K562 (cell line): ENCODE data around the gene COL5A1. TPM values are rescaled to one million over a fixed set of nuclear protein-coding genes. Genes with fewer than 3 reads are reported as not detected.

Source experiments
- ATAC-seq: fragments of 200-7000 bp; cut with Tn5 transposase; 3 replicates; pipeline ENCODE4 v1.9.1; 2020; ENCODE audit warnings: moderate library complexity
- BruUV-seq: library from RNA; stranded (reverse); fragments of 400-500 nt; replicated peaks from 2 replicates; lab custom pipeline; 2021; lab: Mats Ljungman, UMichigan
- CTCF ChIA-PET: fragments of 300-600 bp; formaldehyde crosslinking; extraction: SDS; loops from one replicate; lab custom pipeline; 2021; ENCODE audit warnings: low intra/inter-chr PET ratio; lab: Yijun Ruan, JAX
- POLR2A ChIA-PET: fragments of 300-600, 350-650 bp; sonication (Branson Sonifier 250); formaldehyde crosslinking; extraction: SDS; loops from one replicate; lab custom pipeline; 2021; ENCODE audit warnings: antibody characterized with exemption, inconsistent platforms; lab: Yijun Ruan, JAX
- DNase-seq, 4 experiments: peaks; one replicate each; pipeline versions ENCODE4 v3.0.0 to v3.0.0-alpha.2; 2011 to 2018; ENCODE audit warnings: low spot score in 3 of 4, mixed read lengths in 3 of 4; ENCODE audit errors: extremely low read depth in 1 of 4
- FAIRE-seq: peaks from 2 replicates; lab custom pipeline; 2011; peaks lifted over from hg19 to GRCh38; lab: Jason Lieb, UNC
- H2AFZ ChIP-seq: 2 replicates; pipeline ENCODE4 v1.6.0; 2011; ENCODE audit warnings: low read depth, low read length, control low read depth, inconsistent platforms
- H3K27ac ChIP-seq: fragments of 200-600 bp; 3 replicates; pipeline ENCODE4 v1.8.0; 2011; ENCODE audit warnings: low read depth, mild to moderate bottlenecking, control low read depth, inconsistent platforms, low read length, moderate library complexity, mixed read lengths; ENCODE audit errors: extremely low read depth
- H3K27me3 ChIP-seq, 2 experiments: fragments of 300-600 bp in 1 of 2; 2 replicates in 1 of 2; 3 replicates in 1 of 2; pipeline versions ENCODE4 v1.6.0 to v1.8.0; 2011; ENCODE audit warnings: inconsistent platforms in 2 of 2, low read length in 2 of 2, mild to moderate bottlenecking in 1 of 2, mixed read lengths in 1 of 2, moderate library complexity in 1 of 2; ENCODE audit not compliant: control insufficient read depth in 2 of 2, insufficient read depth in 2 of 2
- H3K36me3 ChIP-seq: fragments of 300-600 bp; 3 replicates; pipeline ENCODE4 v1.8.0; 2011; ENCODE audit warnings: mild to moderate bottlenecking, low read length, inconsistent platforms; ENCODE audit not compliant: control insufficient read depth, insufficient read depth
- H3K4me1 ChIP-seq, 2 experiments: fragments of 200-600 bp in 1 of 2; replicated peaks in 1 of 2; 2 replicates in 1 of 2; 3 replicates in 1 of 2; pipeline versions ENCODE4 v1.5.1 to v1.8.0; 2011; ENCODE audit warnings: inconsistent platforms in 2 of 2, low read length in 2 of 2, mild to moderate bottlenecking in 1 of 2, mixed read lengths in 1 of 2, moderate library complexity in 1 of 2; ENCODE audit not compliant: control insufficient read depth in 2 of 2, insufficient read depth in 2 of 2
- H3K4me2 ChIP-seq: 2 replicates; pipeline ENCODE4 v1.6.1; 2011; ENCODE audit warnings: low read length, control low read depth, inconsistent platforms, mixed read lengths; ENCODE audit not compliant: insufficient read depth
- H3K4me3 ChIP-seq: fragments of 200-600 bp; sonication (generic), shearing (Covaris generic); 2 replicates; pipeline ENCODE4 v1.5.1; 2016; ENCODE audit warnings: control low read depth, inconsistent platforms
- H3K79me2 ChIP-seq: fragments of 200-600 bp; 3 replicates; pipeline ENCODE4 v1.8.0; 2011; ENCODE audit warnings: low read length, inconsistent platforms; ENCODE audit not compliant: control insufficient read depth, insufficient read depth
- H3K9ac ChIP-seq, 2 experiments: 2 replicates each; pipeline versions ENCODE4 v1.6.0 to v1.6.1; 2011; ENCODE audit warnings: low read depth in 2 of 2, low read length in 2 of 2, control low read depth in 1 of 2, inconsistent platforms in 1 of 2, mild to moderate bottlenecking in 1 of 2, mixed read lengths in 1 of 2; ENCODE audit not compliant: insufficient read depth in 1 of 2
- H3K9me1 ChIP-seq: one replicate; pipeline ENCODE4 v1.6.0; 2011; ENCODE audit warnings: inconsistent platforms, mild to moderate bottlenecking, low read length, moderate library complexity; ENCODE audit not compliant: control insufficient read depth, insufficient read depth
- H3K9me3 ChIP-seq: replicated peaks from 2 replicates; pipeline ENCODE4 v1.5.1; 2011; ENCODE audit warnings: low read depth, low read length, inconsistent platforms; ENCODE audit not compliant: control insufficient read depth, insufficient read depth
- H4K20me1 ChIP-seq: replicated peaks from 2 replicates; pipeline ENCODE4 v1.6.1; 2011; ENCODE audit warnings: low read length, inconsistent platforms, mixed read lengths; ENCODE audit not compliant: control insufficient read depth, insufficient read depth
- BMI1 ChIP-seq: fragments of 150-350 bp; IDR thresholded peaks from 2 replicates; pipeline ENCODE4 v1.6.1; 2014; ENCODE audit warnings: low read length
- CBX1 ChIP-seq: sonication (generic); IDR thresholded peaks from 2 replicates; pipeline ENCODE4 v1.6.1; 2016; ENCODE audit warnings: antibody characterized with exemption, low read depth, mild to moderate bottlenecking
- HEY1 ChIP-seq: fragments of 250-450 bp; sonication (Bioruptor Pico); IDR thresholded peaks from 2 replicates; pipeline ENCODE4 v1.5.0; 2020; ENCODE audit warnings: mild to moderate bottlenecking, moderate library complexity, borderline replicate concordance
- NCOR1 ChIP-seq: fragments of 450-650 bp; IDR thresholded peaks from 2 replicates; pipeline ENCODE4 v1.6.1; 2016; ENCODE audit warnings: mild to moderate bottlenecking, moderate library complexity
- SIX5 ChIP-seq, 2 experiments: IDR thresholded peaks; 2 replicates each; pipeline ENCODE4 v1.6.1; 2011; ENCODE audit warnings: low read length in 2 of 2, borderline replicate concordance in 1 of 2, low read depth in 1 of 2, mild to moderate bottlenecking in 1 of 2, moderate library complexity in 1 of 2; ENCODE audit not compliant: insufficient read depth in 1 of 2
- SMARCA4 ChIP-seq: fragments of 450-650 bp; IDR thresholded peaks from 2 replicates; pipeline ENCODE4 v1.6.1; 2016
- TFAM ChIP-seq: fragments of 250-450 bp; sonication (Bioruptor Pico); conservative IDR thresholded peaks from 2 replicates; pipeline ENCODE4 v1.5.0; 2021; ENCODE audit warnings: mild to moderate bottlenecking, moderate library complexity
- ZNF764 ChIP-seq: fragments of 250-450 bp; sonication (Bioruptor Pico); IDR thresholded peaks from 2 replicates; pipeline ENCODE4 v1.4.0; 2020; ENCODE audit warnings: low read depth, mild to moderate bottlenecking, moderate library complexity
- WGBS: fragments of 100-300 bp; shearing (Covaris generic); methylation state at CpG from one replicate; pipeline ENCODE4 v1.1.6; 2016; ENCODE audit warnings: low coverage, mixed read lengths; ENCODE audit not compliant: insufficient coverage; ENCODE audit errors: missing lambda C conversion rate; 5-methylcytosine and 5-hydroxymethylcytosine counted together
- in situ Hi-C: fragments of 300-500 bp; cut with MboI; formaldehyde crosslinking; loops from 4 replicates; pipeline ENCODE4 v1.15.0; 2018; ENCODE audit warnings: inconsistent platforms, mixed read lengths
- intact Hi-C: fragments of 100-400 bp; cut with micrococcal nuclease; formaldehyde crosslinking; loops from 2 replicates; pipeline ENCODE4 v1.14.2; 2022
- polyA plus RNA-seq, 8 experiments: library from polyadenylated mRNA; depleted of rRNA in 4 of 8; stranded (reverse) in 5 of 8; unstranded in 3 of 8; fragments of >200 nt; fragmentation: Nextera tagmentation in 2 of 8; fragmentation: Illumina TruSeq in 1 of 8; extraction: Ambion mirVana in 2 of 8; extraction: Trizol in 1 of 8; gene quantifications; 2 replicates each; pipeline versions ENCODE4 v1.2.1 to v1.2.3, GENCODE V29; 2011 to 2014; ENCODE audit warnings: inconsistent platforms in 1 of 8, missing spikeins in 1 of 8
- total RNA-seq, 7 experiments: library from RNA; depleted of rRNA in 6 of 7; stranded (reverse); fragments of >200 nt in 6 of 7; fragmentation: Illumina TruSeq in 2 of 7; extraction: Trizol in 2 of 7; gene quantifications; 2 replicates each; pipeline versions ENCODE4 v1.2.1 to v1.2.3, GENCODE V29; 2011 to 2021; ENCODE audit warnings: low replicate concordance in 1 of 7
- TF ChIP-seq, protein P1 (sequence below): fragments of 250-450 bp; sonication (Bioruptor Pico); IDR thresholded peaks from 2 replicates; pipeline ENCODE4 v1.8.0; 2022; ENCODE audit warnings: moderate library complexity, mild to moderate bottlenecking, inconsistent platforms
- TF ChIP-seq, protein P2 (sequence below): fragments of 450-650 bp; formaldehyde crosslinking; IDR thresholded peaks from 2 replicates; pipeline ENCODE4 v1.4.0; 2022; ENCODE audit warnings: missing genetic modification characterization
- TF ChIP-seq, protein P3 (sequence below): sonication (generic); formaldehyde crosslinking; IDR thresholded peaks from 2 replicates; pipeline ENCODE4 v1.8.0; 2022; ENCODE audit warnings: mild to moderate bottlenecking, missing genetic modification reagents
- TF ChIP-seq, protein P4 (sequence below): fragments of 150-350 bp; conservative IDR thresholded peaks from 2 replicates; pipeline ENCODE4 v1.6.1; 2014; ENCODE audit warnings: low read length

The COL5A1 gene
- total and polyA plus RNA-seq, 9 of the 15 experiments (the other 6 are each of a cell fraction or from before 2014, with no cell fraction given): under 0.01 to 0.13 (median 0.04) TPM; not detected in 6

DNA sequence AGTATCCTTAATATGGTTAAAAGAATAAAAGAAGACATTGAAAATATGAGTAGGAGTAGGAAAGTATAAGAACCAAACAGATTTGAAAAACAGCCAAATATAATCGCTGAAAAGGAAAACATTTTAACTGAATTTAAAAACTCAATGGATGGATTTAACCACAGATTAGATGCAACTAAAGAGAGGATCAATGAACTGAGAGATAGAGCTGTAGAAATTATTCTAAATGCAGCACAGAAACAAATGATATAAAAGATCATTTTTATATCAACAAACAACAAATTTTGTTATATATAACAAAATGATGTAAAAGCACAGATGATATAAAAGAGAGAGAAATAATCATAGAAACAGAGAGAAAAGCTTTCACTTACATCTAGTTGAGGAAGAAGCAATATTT, 29.3 kb upstream of the COL5A1 start:
- WGBS: 0% methylated on average over 1 of the region's 1 CpG
- Histone ChIP-seq H4K20me1 (no peaks in the 10 kb centered on the region), H3K9ac (no peak overlapping the region), H3K4me3 (no peak overlapping the region), H3K79me2 (no peaks in the 10 kb centered on the region), H2AFZ (no peak overlapping the region), H3K4me2 (no peak overlapping the region), H3K9me3 (no peaks in the 10 kb centered on the region), H3K27me3 (no peaks in the 10 kb centered on the region), H3K27ac (no peak overlapping the region), H3K36me3 (no peaks in the 10 kb centered on the region), H3K9me1 (no peaks in the 10 kb centered on the region)
- POLR2A ChIA-PET: no interaction called here
- CTCF ChIA-PET: interaction anchor here (0.7 kb wide), 1 partner anchor 20 kb away, joined by 3 read pairs; no protein-coding TSS in a partner anchor
- FAIRE-seq (no peak), DNase-seq (no peak), ATAC-seq (no peak)
- no TSS peak for BruUV-seq
- intact Hi-C loops: no loop called here
- TF ChIP-seq, protein P1, sequence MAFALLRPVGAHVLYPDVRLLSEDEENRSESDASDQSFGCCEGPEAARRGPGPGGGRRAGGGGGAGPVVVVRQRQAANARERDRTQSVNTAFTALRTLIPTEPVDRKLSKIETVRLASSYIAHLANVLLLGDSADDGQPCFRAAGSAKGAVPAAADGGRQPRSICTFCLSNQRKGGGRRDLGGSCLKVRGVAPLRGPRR (CRISPR knock-in tag): no peak
- TF ChIP-seq HEY1 (CRISPR knock-in tag) (no peak), ZNF764 (CRISPR knock-in tag) (no peak), BMI1 (no peak), SIX5 (IDR thresholded peaks at IDR 0.05; ENCODE audit: borderline replicate concordance in 1 of 2, insufficient read depth in 1 of 2, low read depth in 1 of 2, low read length in 2 of 2) (no peak), SMARCA4 (no peak), CBX1 (no peak), TFAM (no peak), NCOR1 (no peak)
- TF ChIP-seq, protein P2, sequence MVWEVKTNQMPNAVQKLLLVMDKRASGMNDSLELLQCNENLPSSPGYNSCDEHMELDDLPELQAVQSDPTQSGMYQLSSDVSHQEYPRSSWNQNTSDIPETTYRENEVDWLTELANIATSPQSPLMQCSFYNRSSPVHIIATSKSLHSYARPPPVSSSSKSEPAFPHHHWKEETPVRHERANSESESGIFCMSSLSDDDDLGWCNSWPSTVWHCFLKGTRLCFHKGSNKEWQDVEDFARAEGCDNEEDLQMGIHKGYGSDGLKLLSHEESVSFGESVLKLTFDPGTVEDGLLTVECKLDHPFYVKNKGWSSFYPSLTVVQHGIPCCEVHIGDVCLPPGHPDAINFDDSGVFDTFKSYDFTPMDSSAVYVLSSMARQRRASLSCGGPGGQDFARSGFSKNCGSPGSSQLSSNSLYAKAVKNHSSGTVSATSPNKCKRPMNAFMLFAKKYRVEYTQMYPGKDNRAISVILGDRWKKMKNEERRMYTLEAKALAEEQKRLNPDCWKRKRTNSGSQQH (CRISPR knock-in tag): no peak
- TF ChIP-seq, protein P3, sequence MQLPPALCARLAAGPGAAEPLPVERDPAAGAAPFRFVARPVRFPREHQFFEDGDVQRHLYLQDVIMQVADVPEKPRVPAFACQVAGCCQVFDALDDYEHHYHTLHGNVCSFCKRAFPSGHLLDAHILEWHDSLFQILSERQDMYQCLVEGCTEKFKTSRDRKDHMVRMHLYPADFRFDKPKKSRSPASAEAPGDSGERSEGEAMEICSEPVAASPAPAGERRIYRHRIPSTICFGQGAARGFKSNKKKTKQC (CRISPR knock-in tag): no peak
- TF ChIP-seq, protein P4, sequence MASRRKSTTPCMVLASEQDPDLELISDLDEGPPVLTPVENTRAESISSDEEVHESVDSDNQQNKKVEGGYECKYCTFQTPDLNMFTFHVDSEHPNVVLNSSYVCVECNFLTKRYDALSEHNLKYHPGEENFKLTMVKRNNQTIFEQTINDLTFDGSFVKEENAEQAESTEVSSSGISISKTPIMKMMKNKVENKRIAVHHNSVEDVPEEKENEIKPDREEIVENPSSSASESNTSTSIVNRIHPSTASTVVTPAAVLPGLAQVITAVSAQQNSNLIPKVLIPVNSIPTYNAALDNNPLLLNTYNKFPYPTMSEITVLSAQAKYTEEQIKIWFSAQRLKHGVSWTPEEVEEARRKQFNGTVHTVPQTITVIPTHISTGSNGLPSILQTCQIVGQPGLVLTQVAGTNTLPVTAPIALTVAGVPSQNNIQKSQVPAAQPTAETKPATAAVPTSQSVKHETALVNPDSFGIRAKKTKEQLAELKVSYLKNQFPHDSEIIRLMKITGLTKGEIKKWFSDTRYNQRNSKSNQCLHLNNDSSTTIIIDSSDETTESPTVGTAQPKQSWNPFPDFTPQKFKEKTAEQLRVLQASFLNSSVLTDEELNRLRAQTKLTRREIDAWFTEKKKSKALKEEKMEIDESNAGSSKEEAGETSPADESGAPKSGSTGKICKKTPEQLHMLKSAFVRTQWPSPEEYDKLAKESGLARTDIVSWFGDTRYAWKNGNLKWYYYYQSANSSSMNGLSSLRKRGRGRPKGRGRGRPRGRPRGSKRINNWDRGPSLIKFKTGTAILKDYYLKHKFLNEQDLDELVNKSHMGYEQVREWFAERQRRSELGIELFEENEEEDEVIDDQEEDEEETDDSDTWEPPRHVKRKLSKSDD: no peak
- TF ChIP-seq, all 486 proteins: peak for 0
- no peaks in the 10 kb centered on the region for H3K4me1 ChIP-seq
- in situ Hi-C loops: no loop called here
